HepG2 (cell line): ENCODE data around the gene PANK4. TPM values are rescaled to one million over a fixed set of nuclear protein-coding genes. Genes with fewer than 3 reads are reported as not detected.

Experiments used
- ATAC-seq: fragments of 200-7000 bp; cut with Tn5 transposase; 3 replicates; pipeline ENCODE4 v1.9.1; 2020; ENCODE audit warnings: mild to moderate bottlenecking, moderate library complexity
- BruUV-seq: library from RNA; stranded (reverse); fragments of 400-500 nt; replicated peaks from 2 replicates; lab custom pipeline; 2021; lab: Mats Ljungman, UMichigan
- CTCF ChIA-PET: fragments of 300-600 bp; formaldehyde crosslinking; extraction: SDS; loops from one replicate; lab custom pipeline; 2021; ENCODE audit warnings: low total read pairs, inconsistent platforms, low intra/inter-chr PET ratio; lab: Yijun Ruan, JAX
- POLR2A ChIA-PET: fragments of 350-600 bp; sonication (Branson Sonifier 250); formaldehyde crosslinking; loops from one replicate; lab custom pipeline; 2020; ENCODE audit warnings: antibody characterized with exemption, inconsistent platforms; lab: Yijun Ruan, JAX
- DNase-seq: peaks from one replicate; pipeline ENCODE4 v3.0.0-alpha.2; 2015; ENCODE audit warnings: low spot score
- FAIRE-seq: peaks from 3 replicates; lab custom pipeline; 2011; peaks lifted over from hg19 to GRCh38; lab: Jason Lieb, UNC
- H2AFZ ChIP-seq: one replicate; pipeline ENCODE4 v1.6.1; 2011; ENCODE audit warnings: low read length, inconsistent platforms
- H3K27ac ChIP-seq: fragments of 300-600 bp; 3 replicates; pipeline ENCODE4 v1.8.0; 2011; ENCODE audit warnings: mixed run types, mild to moderate bottlenecking, mixed read lengths, low read length, inconsistent platforms; ENCODE audit not compliant: insufficient read depth; ENCODE audit errors: extremely low read length
- H3K27me3 ChIP-seq, 2 experiments: fragments of 200-600 bp in 1 of 2; 2 replicates in 1 of 2; 3 replicates in 1 of 2; pipeline versions ENCODE4 v1.6.0 to v1.8.0; 2011; ENCODE audit warnings: low read length in 2 of 2, mild to moderate bottlenecking in 2 of 2, moderate library complexity in 2 of 2, inconsistent platforms in 1 of 2; ENCODE audit not compliant: insufficient read depth in 2 of 2, control insufficient read depth in 1 of 2
- H3K36me3 ChIP-seq, 2 experiments: fragments of 200-600 bp in 1 of 2; replicated peaks in 1 of 2; 2 replicates in 1 of 2; 3 replicates in 1 of 2; pipeline versions ENCODE4 v1.5.1 to v1.8.0; 2011; ENCODE audit warnings: low read length in 2 of 2, inconsistent platforms in 1 of 2; ENCODE audit not compliant: insufficient read depth in 2 of 2, control insufficient read depth in 1 of 2
- H3K4me1 ChIP-seq: 2 replicates; pipeline ENCODE4 v1.5.1; 2012; ENCODE audit warnings: low read length, inconsistent platforms; ENCODE audit not compliant: insufficient read depth
- H3K4me2 ChIP-seq: 2 replicates; pipeline ENCODE4 v1.6.0; 2011; ENCODE audit warnings: low read depth, low read length, inconsistent platforms
- H3K4me3 ChIP-seq, 3 experiments: fragments of 200-600 bp in 1 of 3; sonication (generic), shearing (Covaris generic) in 1 of 3; replicated peaks in 1 of 3; 2 replicates each; pipeline ENCODE4 v1.5.1; 2011 to 2016; ENCODE audit warnings: low read length in 3 of 3, inconsistent platforms in 2 of 3, low read depth in 2 of 3, mild to moderate bottlenecking in 2 of 3, control low read depth in 1 of 3, mixed read lengths in 1 of 3; ENCODE audit not compliant: insufficient read depth in 1 of 3
- H3K79me2 ChIP-seq: one replicate; pipeline ENCODE4 v1.6.1; 2011; ENCODE audit warnings: low read length, inconsistent platforms; ENCODE audit not compliant: insufficient read depth
- H3K9ac ChIP-seq: 2 replicates; pipeline ENCODE4 v1.6.0; 2011; ENCODE audit warnings: mild to moderate bottlenecking, low read depth, low read length, inconsistent platforms; ENCODE audit not compliant: insufficient read depth
- H3K9me3 ChIP-seq: 2 replicates; pipeline ENCODE4 v1.5.1; 2012; ENCODE audit warnings: mild to moderate bottlenecking, low read length
- H4K20me1 ChIP-seq: 2 replicates; pipeline ENCODE4 v1.6.0; 2011; ENCODE audit warnings: inconsistent platforms, mild to moderate bottlenecking, low read length, moderate library complexity; ENCODE audit not compliant: insufficient read depth
- CHCHD3 ChIP-seq: sonication (generic); formaldehyde crosslinking; IDR thresholded peaks from 2 replicates; pipeline ENCODE4 v1.8.0; 2022; ENCODE audit warnings: mild to moderate bottlenecking, missing genetic modification reagents, moderate library complexity
- KDM1A ChIP-seq: IDR thresholded peaks from 2 replicates; pipeline ENCODE4 v1.6.1; 2016; ENCODE audit warnings: missing compliant biosample characterization
- KDM5A ChIP-seq: fragments of 200-600 bp; sonication (generic); IDR thresholded peaks from 2 replicates; pipeline ENCODE4 v1.7.0; 2018; ENCODE audit warnings: antibody characterized with exemption, mild to moderate bottlenecking, low read length, borderline replicate concordance
- KDM5B ChIP-seq: sonication (generic); formaldehyde crosslinking; IDR thresholded peaks from 2 replicates; pipeline ENCODE4 v1.4.0; 2020; ENCODE audit warnings: missing genetic modification reagents, mild to moderate bottlenecking, borderline replicate concordance
- MXI1 ChIP-seq: IDR thresholded peaks from 3 replicates; pipeline ENCODE4 v1.6.1; 2012; ENCODE audit warnings: low read depth, low read length, inconsistent platforms, borderline replicate concordance
- POGZ ChIP-seq: sonication (generic); formaldehyde crosslinking; IDR thresholded peaks from 2 replicates; pipeline ENCODE4 v1.4.0; 2020; ENCODE audit warnings: mild to moderate bottlenecking, missing genetic modification reagents
- RORA ChIP-seq: sonication (generic); formaldehyde crosslinking; IDR thresholded peaks from 2 replicates; pipeline ENCODE4 v1.5.0; 2020; ENCODE audit warnings: mild to moderate bottlenecking, missing genetic modification reagents, moderate library complexity
- SAP130 ChIP-seq: IDR thresholded peaks from 2 replicates; pipeline ENCODE4 v1.6.1; 2016; ENCODE audit warnings: low read depth
- ZNF670 ChIP-seq: sonication (generic); formaldehyde crosslinking; IDR thresholded peaks from 2 replicates; pipeline ENCODE4 v1.8.0; 2022; ENCODE audit warnings: mild to moderate bottlenecking, missing genetic modification reagents, borderline replicate concordance
- ZNF687 ChIP-seq: sonication (generic); formaldehyde crosslinking; IDR thresholded peaks from 2 replicates; pipeline ENCODE4 v1.5.1; 2020; ENCODE audit warnings: mild to moderate bottlenecking, missing genetic modification reagents, moderate library complexity
- WGBS: methylation state at CpG from one replicate; pipeline ENCODE4 v1.1.6; 2017; ENCODE audit warnings: low lambda C conversion rate; 5-methylcytosine and 5-hydroxymethylcytosine counted together
- in situ Hi-C: cut with HindIII; loops from 2 replicates; pipeline ENCODE4 v1.10.0; 2017; ENCODE audit warnings: low pct_unique_long_range_greater_than_20kb; ENCODE audit not compliant: extremely low pct_ligation_motif_present
- intact Hi-C: fragments of 100-400 bp; cut with micrococcal nuclease; formaldehyde crosslinking; loops from one replicate; pipeline ENCODE4 v1.10.0; 2022; ENCODE audit not compliant: unreplicated experiment
- polyA plus RNA-seq, 8 experiments: library from polyadenylated mRNA; depleted of rRNA in 3 of 8; stranded (reverse) in 7 of 8; unstranded in 1 of 8; fragments of >200 nt; fragmentation: Illumina TruSeq in 4 of 8; extraction: Trizol in 4 of 8; gene quantifications; 2 replicates each; pipeline versions ENCODE4 v1.2.1 to v1.2.3, GENCODE V29; 2011 to 2016; ENCODE audit warnings: low read depth in 4 of 8, missing spikeins in 1 of 8, mixed read lengths in 1 of 8; ENCODE audit not compliant: insufficient read depth in 1 of 8
- total RNA-seq, 5 experiments: library from RNA; depleted of rRNA; stranded (reverse); fragments of >200 nt; fragmentation: Illumina TruSeq; extraction: Trizol; gene quantifications; 2 replicates each; pipeline ENCODE4 v1.2.3, GENCODE V29; 2016; ENCODE audit warnings: low read depth in 1 of 5
- TF ChIP-seq, protein P1 (sequence below): sonication (generic); formaldehyde crosslinking; IDR thresholded peaks from 2 replicates; pipeline ENCODE4 v1.4.0; 2020; ENCODE audit warnings: mild to moderate bottlenecking, missing genetic modification reagents, borderline replicate concordance
- TF ChIP-seq, protein P2 (sequence below): IDR thresholded peaks from 2 replicates; pipeline ENCODE4 v1.6.1; 2012; ENCODE audit warnings: inconsistent platforms

The PANK4 gene
- total and polyA plus RNA-seq, 2 of the 13 experiments (the other 11 are each of a cell fraction or from before 2014, with no cell fraction given), result 17.4 to 19.3 TPM

DNA sequence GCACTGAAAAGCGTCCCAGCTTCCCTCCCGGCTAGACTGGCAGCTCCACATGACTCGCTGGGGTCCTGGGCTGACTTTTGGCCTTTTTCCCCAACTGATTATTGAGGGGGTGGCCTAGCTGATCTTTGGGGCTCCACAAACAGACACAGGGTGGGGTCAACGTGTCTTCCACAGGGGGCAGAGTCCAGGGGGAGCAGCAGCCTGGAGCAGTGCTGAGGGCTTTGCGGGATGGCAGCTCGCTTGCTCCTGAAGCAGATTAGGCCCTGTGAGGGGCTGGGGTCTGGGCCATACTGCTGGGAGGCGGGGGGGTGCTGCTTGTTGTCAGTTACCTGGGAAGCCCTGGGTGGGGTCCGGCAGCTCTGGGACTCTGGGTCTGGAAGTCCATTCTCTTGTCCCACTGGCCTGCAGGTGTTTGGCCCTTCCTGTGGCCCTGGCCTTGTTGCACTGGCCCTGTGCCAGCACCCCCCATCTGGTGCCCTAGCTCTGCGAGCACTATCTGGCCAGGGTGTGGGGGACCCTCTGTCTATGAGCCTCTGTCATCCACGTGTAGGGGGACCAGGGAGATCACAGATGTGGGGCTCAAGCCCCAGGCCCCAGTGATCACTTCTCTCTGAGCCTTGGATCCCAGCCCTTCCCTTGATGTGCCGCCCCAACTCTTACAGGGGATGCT is 16.0 kb upstream of the PANK4 start (continued):
- TF ChIP-seq, protein P1, sequence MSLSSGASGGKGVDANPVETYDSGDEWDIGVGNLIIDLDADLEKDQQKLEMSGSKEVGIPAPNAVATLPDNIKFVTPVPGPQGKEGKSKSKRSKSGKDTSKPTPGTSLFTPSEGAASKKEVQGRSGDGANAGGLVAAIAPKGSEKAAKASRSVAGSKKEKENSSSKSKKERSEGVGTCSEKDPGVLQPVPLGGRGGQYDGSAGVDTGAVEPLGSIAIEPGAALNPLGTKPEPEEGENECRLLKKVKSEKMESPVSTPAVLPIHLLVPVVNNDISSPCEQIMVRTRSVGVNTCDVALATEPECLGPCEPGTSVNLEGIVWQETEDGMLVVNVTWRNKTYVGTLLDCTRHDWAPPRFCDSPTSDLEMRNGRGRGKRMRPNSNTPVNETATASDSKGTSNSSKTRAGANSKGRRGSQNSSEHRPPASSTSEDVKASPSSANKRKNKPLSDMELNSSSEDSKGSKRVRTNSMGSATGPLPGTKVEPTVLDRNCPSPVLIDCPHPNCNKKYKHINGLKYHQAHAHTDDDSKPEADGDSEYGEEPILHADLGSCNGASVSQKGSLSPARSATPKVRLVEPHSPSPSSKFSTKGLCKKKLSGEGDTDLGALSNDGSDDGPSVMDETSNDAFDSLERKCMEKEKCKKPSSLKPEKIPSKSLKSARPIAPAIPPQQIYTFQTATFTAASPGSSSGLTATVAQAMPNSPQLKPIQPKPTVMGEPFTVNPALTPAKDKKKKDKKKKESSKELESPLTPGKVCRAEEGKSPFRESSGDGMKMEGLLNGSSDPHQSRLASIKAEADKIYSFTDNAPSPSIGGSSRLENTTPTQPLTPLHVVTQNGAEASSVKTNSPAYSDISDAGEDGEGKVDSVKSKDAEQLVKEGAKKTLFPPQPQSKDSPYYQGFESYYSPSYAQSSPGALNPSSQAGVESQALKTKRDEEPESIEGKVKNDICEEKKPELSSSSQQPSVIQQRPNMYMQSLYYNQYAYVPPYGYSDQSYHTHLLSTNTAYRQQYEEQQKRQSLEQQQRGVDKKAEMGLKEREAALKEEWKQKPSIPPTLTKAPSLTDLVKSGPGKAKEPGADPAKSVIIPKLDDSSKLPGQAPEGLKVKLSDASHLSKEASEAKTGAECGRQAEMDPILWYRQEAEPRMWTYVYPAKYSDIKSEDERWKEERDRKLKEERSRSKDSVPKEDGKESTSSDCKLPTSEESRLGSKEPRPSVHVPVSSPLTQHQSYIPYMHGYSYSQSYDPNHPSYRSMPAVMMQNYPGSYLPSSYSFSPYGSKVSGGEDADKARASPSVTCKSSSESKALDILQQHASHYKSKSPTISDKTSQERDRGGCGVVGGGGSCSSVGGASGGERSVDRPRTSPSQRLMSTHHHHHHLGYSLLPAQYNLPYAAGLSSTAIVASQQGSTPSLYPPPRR (CRISPR knock-in tag), result no peak
- TF ChIP-seq ZNF670 (CRISPR knock-in tag) (0 out of 2 replicates have a peak, but pooled peaks have one; percentile 33), MXI1 (no peak), CHCHD3 (0 out of 2 replicates have a peak, but pooled peaks have one; percentile 58)

DNA sequence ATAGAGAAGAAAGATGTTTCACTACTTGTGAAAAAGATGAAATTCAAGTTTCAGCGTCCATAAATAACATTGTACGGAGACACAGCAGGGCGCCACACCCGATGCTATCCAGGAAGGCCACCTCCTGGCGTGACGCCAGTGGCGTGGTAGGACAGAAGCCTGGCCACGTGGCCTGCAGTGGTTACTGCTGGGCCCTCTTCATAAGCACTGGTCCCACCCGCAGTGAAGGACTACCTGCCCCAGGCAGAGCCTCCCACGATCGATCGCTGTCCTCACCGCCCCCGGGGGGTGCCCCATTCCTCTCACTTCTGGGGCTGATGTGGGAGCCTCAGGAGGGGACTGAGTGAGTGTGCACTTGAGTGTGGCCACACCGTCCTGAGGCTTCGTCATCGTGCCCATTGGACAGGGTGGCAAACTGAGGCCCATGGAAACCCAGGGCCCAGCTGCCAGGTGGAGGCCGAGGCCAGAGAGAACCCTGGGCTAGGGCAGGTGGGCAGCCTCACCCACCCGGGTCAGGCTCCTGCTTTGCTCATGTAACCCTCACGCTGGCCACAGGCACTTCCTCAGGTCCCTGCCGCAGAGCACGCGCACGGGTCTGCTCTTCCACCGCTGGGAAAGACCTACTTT is 15.3 kb upstream of the PANK4 start:
- Histone ChIP-seq H3K27ac (no peak overlapping the region), H3K4me2 (0 out of 2 replicates have a peak overlapping the region, but pooled peaks have one; percentile 20), H3K79me2 (no peaks in the 10 kb centered on the region), H3K4me3 (no peak overlapping the region), H3K4me1 (peaks cover 49% of the 10 kb centered on the region), H3K36me3 (no peaks in the 10 kb centered on the region), H3K27me3 (peaks cover 6 to 10% of the 10 kb centered on the region in 2 experiments; a peak in 3 of 5 replicates), H4K20me1 (no peaks in the 10 kb centered on the region), H3K9me3 (no peaks in the 10 kb centered on the region), H2AFZ (no peak overlapping the region), H3K9ac (no peak overlapping the region)
- ChIA-PET CTCF (no interaction called here), POLR2A (interaction anchor here (1.5 kb wide), 1 partner anchor 15 kb away, joined by 3 read pairs; the partner anchor contains the start of gene PANK4)
- intact Hi-C loops (no loop called here), in situ Hi-C loops (no loop called here)
- FAIRE-seq, result no peak
- no peak for DNase-seq
- no peak for ATAC-seq
- no TSS peak for BruUV-seq
- 37% methylated on average over 14 of the region's 25 CpGs for WGBS
- TF ChIP-seq RORA (CRISPR knock-in tag) (no peak), POGZ (CRISPR knock-in tag) (no peak), ZNF687 (CRISPR knock-in tag) (peak; percentile 44), KDM5B (CRISPR knock-in tag) (0 out of 2 replicates have a peak, but pooled peaks have one; percentile 33), KDM1A (CRISPR knock-in tag) (peak; percentile 89), KDM5A (no peak), SAP130 (CRISPR knock-in tag) (peak; percentile 7; the same call in 1 of the 2 replicates)
- TF ChIP-seq, protein P2, sequence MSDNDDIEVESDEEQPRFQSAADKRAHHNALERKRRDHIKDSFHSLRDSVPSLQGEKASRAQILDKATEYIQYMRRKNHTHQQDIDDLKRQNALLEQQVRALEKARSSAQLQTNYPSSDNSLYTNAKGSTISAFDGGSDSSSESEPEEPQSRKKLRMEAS, result 0 out of 2 replicates have a peak, but pooled peaks have one; percentile 29
